Tibial nerve (tissue), 4 donors: ENCODE measurements around the gene KIDINS220. TPM values are rescaled to one million over a fixed set of nuclear protein-coding genes. Genes with fewer than 3 reads are reported as not detected.

Source experiments
- DNase-seq, 2 donors: peaks; one replicate each; pipeline ENCODE4 v3.0.0-alpha.2; 2019; ENCODE audit warnings: low spot score in 2 of 2
- H3K27ac ChIP-seq, 4 donors: fragments of 200-600 bp; sonication (generic) in 3 of 4; one replicate each; pipeline ENCODE4 v1.5.1; 2017 to 2019; ENCODE audit warnings: mild to moderate bottlenecking in 1 of 4
- H3K27me3 ChIP-seq, 2 donors: fragments of 200-600 bp; sonication (generic) in 1 of 2; one replicate each; pipeline versions ENCODE4 v1.5.1 to v1.6.0; 2017 to 2019
- H3K36me3 ChIP-seq, 3 donors: fragments of 200-600 bp; sonication (generic); one replicate each; pipeline ENCODE4 v1.5.1; 2018 to 2019
- H3K4me1 ChIP-seq, 4 donors: fragments of 200-600 bp; sonication (generic) in 3 of 4; one replicate each; pipeline ENCODE4 v1.5.1; 2017 to 2019
- H3K4me3 ChIP-seq, 4 donors: fragments of 200-600 bp; sonication (generic) in 3 of 4; one replicate each; pipeline ENCODE4 v1.5.1; 2017 to 2019; ENCODE audit warnings: mild to moderate bottlenecking in 1 of 4, moderate library complexity in 1 of 4
- H3K9me3 ChIP-seq, 4 donors: fragments of 200-600 bp; sonication (generic) in 3 of 4; one replicate each; pipeline ENCODE4 v1.5.1; 2017 to 2019
- CTCF ChIP-seq, 5 experiments: fragments of 200-600 bp in 3 of 5; fragments of 450-650 bp in 2 of 5; sonication (generic) in 3 of 5; IDR thresholded peaks; one replicate each; pipeline ENCODE4 v1.5.1; 2016 to 2019; ENCODE audit warnings: antibody characterized with exemption in 5 of 5, mild to moderate bottlenecking in 3 of 5, moderate library complexity in 2 of 5
- EP300 ChIP-seq, 2 donors: sonication (generic); formaldehyde crosslinking; IDR thresholded peaks; one replicate each; pipeline ENCODE4 v1.6.1; 2017; ENCODE audit warnings: antibody characterized with exemption in 2 of 2, mild to moderate bottlenecking in 1 of 2
- POLR2A ChIP-seq, 2 donors: fragments of 450-650 bp; IDR thresholded peaks; one replicate each; pipeline ENCODE4 v1.6.1; 2017; ENCODE audit warnings: antibody characterized with exemption in 2 of 2, mild to moderate bottlenecking in 2 of 2, moderate library complexity in 2 of 2
- WGBS, 2 donors: methylation state at CpG; one replicate each; pipeline ENCODE4 v1.1.5; 2018; 5-methylcytosine and 5-hydroxymethylcytosine counted together
- total RNA-seq, 4 donors: library from RNA; depleted of rRNA; stranded (reverse); fragments of >200 nt; gene quantifications; one replicate each; pipeline ENCODE4 v1.1.0, GENCODE V29; 2016

Gene KIDINS220
- total RNA-seq, 4 donors from 2014 or later, result 80.1 to 131 (median 109) TPM

DNA sequence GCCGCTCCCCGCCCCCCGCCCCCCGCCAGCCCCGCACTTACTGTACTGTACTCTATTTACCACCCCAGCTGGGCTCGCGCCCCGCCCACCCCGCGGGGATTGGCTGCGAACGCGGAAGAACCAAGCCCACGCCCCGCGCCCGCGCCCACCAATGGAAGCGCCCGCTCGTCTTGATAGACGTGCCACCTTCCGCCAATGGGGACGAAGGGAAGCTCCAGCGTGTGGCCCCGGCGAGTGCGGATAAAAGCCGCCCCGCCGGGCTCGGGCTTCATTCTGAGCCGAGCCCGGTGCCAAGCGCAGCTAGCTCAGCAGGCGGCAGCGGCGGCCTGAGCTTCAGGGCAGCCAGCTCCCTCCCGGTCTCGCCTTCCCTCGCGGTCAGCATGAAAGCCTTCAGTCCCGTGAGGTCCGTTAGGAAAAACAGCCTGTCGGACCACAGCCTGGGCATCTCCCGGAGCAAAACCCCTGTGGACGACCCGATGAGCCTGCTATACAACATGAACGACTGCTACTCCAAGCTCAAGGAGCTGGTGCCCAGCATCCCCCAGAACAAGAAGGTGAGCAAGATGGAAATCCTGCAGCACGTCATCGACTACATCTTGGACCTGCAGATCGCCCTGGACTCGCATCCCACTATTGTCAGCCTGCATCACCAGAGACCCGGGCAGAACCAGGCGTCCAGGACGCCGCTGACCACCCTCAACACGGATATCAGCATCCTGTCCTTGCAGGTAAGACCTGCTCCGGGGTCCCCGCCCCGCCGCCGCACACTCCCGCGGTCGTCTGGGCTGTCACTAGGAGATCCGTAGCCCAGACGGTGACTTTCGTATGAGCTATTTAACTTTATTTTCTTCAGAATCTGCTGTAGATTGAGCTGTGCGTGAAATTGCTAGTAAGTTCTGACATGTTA, 155.4 kb downstream of the KIDINS220 start, which contains the start of gene ID2:
Gene ID2 (plus strand): TSS at position 271 of the 907 bp plus-strand sequence. CDS start 110 bp downstream, at position 381.
- peak in 1 of 5 experiments; percentile 46 for TF ChIP-seq CTCF (IDR thresholded peaks at IDR 0.05)
- TF ChIP-seq POLR2A (IDR thresholded peaks at IDR 0.05), result peak; percentile 91 to 99
- TF ChIP-seq EP300 (IDR thresholded peaks at IDR 0.05), result peak; percentile 45 to 100
- peaks cover 0 to 52% (median 11%) of the 10 kb centered on the region in 4 donors for H3K4me1 ChIP-seq

DNA sequence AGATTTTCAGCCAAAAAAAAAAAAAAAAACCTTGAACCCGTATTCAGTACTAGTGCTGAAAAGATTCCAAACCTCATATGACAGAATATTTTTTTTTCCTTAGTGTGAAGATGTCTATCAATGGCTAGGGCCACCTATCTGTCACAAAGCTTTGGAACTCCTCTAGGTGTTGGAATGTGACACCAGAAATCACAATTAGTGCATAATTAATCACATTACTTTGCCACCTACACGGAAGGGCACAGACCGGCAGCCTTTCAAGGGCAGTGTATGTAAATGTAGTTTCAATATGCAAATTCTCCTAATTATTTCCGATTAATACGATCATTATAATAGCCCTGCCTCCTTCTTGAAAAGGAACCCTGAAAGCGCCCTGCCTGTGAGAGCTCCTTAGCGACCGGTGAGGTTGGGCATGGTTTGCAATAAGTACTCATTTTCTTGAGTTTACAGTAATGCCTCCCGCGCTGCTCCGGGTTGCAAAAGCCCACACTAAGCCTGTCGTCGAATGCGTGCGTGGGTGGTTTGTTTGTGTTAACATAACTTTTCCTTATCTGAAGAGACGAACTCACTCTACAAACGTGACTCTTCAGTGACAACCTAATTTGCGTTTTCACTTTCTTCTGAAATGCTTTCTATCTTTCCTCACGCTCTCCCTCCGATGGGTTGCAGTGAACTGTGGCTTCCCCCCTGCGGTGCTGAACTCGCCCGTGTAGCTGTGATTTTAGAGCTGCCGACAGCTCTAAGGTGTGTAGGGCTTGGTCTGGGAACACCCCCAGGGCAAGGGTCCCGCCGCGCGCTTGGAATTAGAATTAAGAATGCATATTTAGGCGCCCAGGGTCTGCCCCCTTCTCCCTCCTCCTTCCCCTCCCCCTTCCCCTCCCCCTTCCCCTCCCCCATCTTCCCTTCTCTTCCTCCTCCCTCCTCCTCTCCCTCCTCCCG, 156.3 kb downstream of the KIDINS220 start:
- 1 to 2% methylated on average over 29 to 30 of the region's 30 CpGs for WGBS, 2 donors
- Histone ChIP-seq H3K4me3 (peak overlapping the region; percentile 52 to 78 (median 74)), H3K27me3 (peaks cover 0 to 2% of the 10 kb centered on the region in 2 donors), H3K9me3 (no peaks in the 10 kb centered on the region), H3K36me3 (no peaks in the 10 kb centered on the region), H3K27ac (peak overlapping the region; percentile 70 to 98 (median 98)), H3K4me1 (peaks cover 0 to 58% (median 15%) of the 10 kb centered on the region in 4 donors)
- DNase-seq, result peak in 1 of 2 donors; percentile 58
- TF ChIP-seq EP300 (IDR thresholded peaks at IDR 0.05) (peak in 1 of 2 donors; percentile 47), CTCF (IDR thresholded peaks at IDR 0.05) (no peak), POLR2A (IDR thresholded peaks at IDR 0.05) (no peak)

More for the DNA sequence above, 155.4 kb downstream of the KIDINS220 start, which contains the start of gene ID2:
- H3K27me3 ChIP-seq, result peaks cover 0 to 2% of the 10 kb centered on the region in 2 donors
- peak within 1 kb of the TSS; percentile 70 to 98 (median 98) for H3K27ac ChIP-seq
- 0 to 1% methylated on average over 31 to 33 of the region's 70 CpGs for WGBS, 2 donors
- H3K9me3 ChIP-seq, result no peaks in the 10 kb centered on the region
- H3K36me3 ChIP-seq, result no peaks in the 10 kb centered on the region
- DNase-seq, result peak; percentile 97 to 99
- H3K4me3 ChIP-seq, result peak within 1 kb of the TSS; percentile 59 to 78 (median 74)

- Histone ChIP-seq H3K4me1 (peaks cover 0 to 58% (median 20%) of the 10 kb centered on the region in 4 donors), H3K4me3 (peak overlapping the region; percentile 42 to 76 (median 64)), H3K36me3 (no peaks in the 10 kb centered on the region), H3K9me3 (peaks cover 0 to 2% (median 0%) of the 10 kb centered on the region in 4 donors), H3K27me3 (peaks cover 0 to 2% of the 10 kb centered on the region in 2 donors), H3K27ac (peak overlapping the region; percentile 84 to 98 (median 98))
- TF ChIP-seq CTCF (IDR thresholded peaks at IDR 0.05) (no peak), EP300 (IDR thresholded peaks at IDR 0.05) (peak in 1 of 2 donors; percentile 65)
- peak in 1 of 2 donors; percentile 31 for DNase-seq
- 16 to 21% methylated on average over 19 of the region's 19 CpGs for WGBS, 2 donors
Observed at GRCh38 chr2:8679827-8680731, 157.3 kb downstream of the KIDINS220 start.

DNA sequence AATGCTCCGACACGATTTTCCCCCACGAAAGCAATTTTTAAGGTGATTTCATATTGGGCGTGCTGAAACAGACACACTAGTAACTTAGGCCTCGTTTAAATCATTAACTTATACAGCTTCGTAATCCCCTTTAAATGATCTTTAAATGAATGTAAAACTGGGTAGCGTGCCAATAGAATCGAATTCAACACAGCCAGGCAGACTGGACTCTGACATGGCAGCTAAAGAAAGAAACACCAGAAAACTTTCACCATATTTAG, 157.9 kb downstream of the KIDINS220 start:
- TF ChIP-seq EP300 (IDR thresholded peaks at IDR 0.05) (no peak), POLR2A (IDR thresholded peaks at IDR 0.05) (no peak), CTCF (IDR thresholded peaks at IDR 0.05) (no peak)
- H3K4me3 ChIP-seq, result peak overlapping the region; percentile 42 to 67 (median 64)
- peaks cover 0 to 8% (median 0%) of the 10 kb centered on the region in 4 donors for H3K9me3 ChIP-seq
- H3K27ac ChIP-seq, result peak overlapping the region; percentile 84 to 98 (median 98)
- peaks cover 0 to 2% of the 10 kb centered on the region in 2 donors for H3K27me3 ChIP-seq
- no peak for DNase-seq
- peaks cover 0 to 54% (median 17%) of the 10 kb centered on the region in 4 donors for H3K4me1 ChIP-seq
- H3K36me3 ChIP-seq, result no peaks in the 10 kb centered on the region
- 9% methylated on average over 8 of the region's 8 CpGs for WGBS, 2 donors

Other genes with a start within 250 kb of the KIDINS220 start
- 100 to 1,000 TPM; 145 to 208 (median 166) TPM for gene ID2, start 155.6 kb downstream of the KIDINS220 start, total RNA-seq
- 10 to 100 TPM; 23.7 to 56.2 (median 45.5) TPM for gene MBOAT2, start 166.1 kb upstream of the KIDINS220 start, total RNA-seq